HG02763 (cell line): ENCODE results near the gene METAP1D.

Experiments used
- ATAC-seq: cut with Tn5 transposase; IDR thresholded peaks from one replicate; pipeline ENCODE4 v1.9.1; 2021; ENCODE audit warnings: mild to moderate bottlenecking, moderate library complexity; ENCODE audit not compliant: unreplicated experiment

Gene METAP1D

DNA sequence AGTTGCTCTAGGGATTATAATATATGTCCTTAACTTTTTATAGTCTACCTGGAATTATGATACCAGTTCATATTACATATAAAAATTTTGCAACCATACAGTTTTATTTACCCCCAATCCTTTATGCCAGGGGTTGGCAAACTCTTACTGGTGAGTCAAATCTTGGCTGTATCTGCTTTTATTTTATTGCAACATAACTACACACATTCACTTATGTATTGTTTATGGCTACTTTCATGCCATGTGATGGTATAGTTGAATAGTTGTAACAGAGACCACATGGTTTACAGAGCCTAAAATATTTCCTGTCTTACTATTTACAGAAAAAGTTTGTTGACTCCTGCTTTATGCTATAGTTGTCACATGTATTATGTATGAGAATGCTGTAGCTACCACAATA lies 128.7 kb downstream of the METAP1D start:
- ATAC-seq = no peak

DNA sequence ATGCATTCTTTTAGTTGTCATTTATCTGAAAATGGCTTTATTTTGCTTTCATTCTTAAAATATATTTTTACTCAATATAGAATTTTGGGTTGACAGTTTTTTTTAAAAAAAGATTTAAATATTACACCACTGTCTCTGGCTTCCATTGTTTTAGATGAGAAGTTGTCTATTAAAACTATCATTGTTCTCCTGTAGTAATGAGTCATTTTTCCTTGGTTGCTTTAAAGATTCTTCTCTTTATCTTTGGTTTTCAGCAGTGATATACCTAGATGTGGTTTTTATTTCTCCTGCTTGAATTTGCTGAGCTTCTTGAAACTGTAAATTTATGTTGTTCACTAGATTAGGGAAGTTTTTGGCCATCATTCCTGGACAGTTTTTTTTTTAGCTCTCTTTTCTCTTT lies 129.7 kb downstream of the METAP1D start:
- no peak for ATAC-seq
